NB4 (cell line): ENCODE data around the gene DNAI2.

Experiments used
- DNase-seq: peaks from one replicate; pipeline ENCODE4 v3.0.0; 2010; ENCODE audit warnings: low read depth
- H3K4me3 ChIP-seq: one replicate; pipeline ENCODE4 v1.5.1; 2011; ENCODE audit warnings: mild to moderate bottlenecking, low read depth, low read length, moderate library complexity
- MYC ChIP-seq: IDR thresholded peaks from 2 replicates; pipeline ENCODE4 v1.6.1; 2011; ENCODE audit warnings: low read depth, low read length
- POLR2A ChIP-seq: IDR thresholded peaks from 2 replicates; pipeline ENCODE4 v1.6.1; 2011; ENCODE audit warnings: mild to moderate bottlenecking; ENCODE audit not compliant: insufficient read length; ENCODE audit errors: extremely low read depth
- TF ChIP-seq, protein P1 (sequence below): IDR thresholded peaks from one replicate; pipeline ENCODE4 v1.5.1; 2012; ENCODE audit warnings: low read depth, low read length
- TF ChIP-seq, protein P2 (sequence below): IDR thresholded peaks from 2 replicates; pipeline ENCODE4 v1.6.1; 2011; ENCODE audit warnings: low read depth, low read length

DNAI2 gene

DNA sequence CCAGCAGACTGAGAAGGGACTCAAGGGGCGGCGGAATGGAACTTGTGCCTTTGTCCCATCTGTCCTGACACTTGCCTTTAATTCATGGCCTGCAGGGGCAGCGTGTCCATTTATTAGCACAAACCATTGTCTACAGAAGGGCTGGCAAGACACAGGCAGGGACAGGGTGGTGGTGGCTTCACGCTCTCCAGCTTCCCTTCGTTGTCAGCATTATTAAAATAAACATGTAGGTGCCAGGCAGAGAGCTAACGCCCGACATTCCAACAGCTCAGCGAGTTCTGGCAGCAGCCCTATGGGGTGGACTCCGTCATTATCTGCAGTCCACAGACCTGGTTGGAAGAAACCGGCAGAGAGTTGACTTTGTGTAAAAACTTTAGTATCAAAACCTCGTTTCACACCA is 16.3 kb downstream of the DNAI2 start:
- H3K4me3 ChIP-seq = no peak overlapping the region
- DNase-seq = no peak
- TF ChIP-seq POLR2A (no peak), MYC (no peak)
- TF ChIP-seq, protein P1, sequence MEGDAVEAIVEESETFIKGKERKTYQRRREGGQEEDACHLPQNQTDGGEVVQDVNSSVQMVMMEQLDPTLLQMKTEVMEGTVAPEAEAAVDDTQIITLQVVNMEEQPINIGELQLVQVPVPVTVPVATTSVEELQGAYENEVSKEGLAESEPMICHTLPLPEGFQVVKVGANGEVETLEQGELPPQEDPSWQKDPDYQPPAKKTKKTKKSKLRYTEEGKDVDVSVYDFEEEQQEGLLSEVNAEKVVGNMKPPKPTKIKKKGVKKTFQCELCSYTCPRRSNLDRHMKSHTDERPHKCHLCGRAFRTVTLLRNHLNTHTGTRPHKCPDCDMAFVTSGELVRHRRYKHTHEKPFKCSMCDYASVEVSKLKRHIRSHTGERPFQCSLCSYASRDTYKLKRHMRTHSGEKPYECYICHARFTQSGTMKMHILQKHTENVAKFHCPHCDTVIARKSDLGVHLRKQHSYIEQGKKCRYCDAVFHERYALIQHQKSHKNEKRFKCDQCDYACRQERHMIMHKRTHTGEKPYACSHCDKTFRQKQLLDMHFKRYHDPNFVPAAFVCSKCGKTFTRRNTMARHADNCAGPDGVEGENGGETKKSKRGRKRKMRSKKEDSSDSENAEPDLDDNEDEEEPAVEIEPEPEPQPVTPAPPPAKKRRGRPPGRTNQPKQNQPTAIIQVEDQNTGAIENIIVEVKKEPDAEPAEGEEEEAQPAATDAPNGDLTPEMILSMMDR = no peak
- TF ChIP-seq, protein P2, sequence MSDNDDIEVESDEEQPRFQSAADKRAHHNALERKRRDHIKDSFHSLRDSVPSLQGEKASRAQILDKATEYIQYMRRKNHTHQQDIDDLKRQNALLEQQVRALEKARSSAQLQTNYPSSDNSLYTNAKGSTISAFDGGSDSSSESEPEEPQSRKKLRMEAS = no peak

DNA sequence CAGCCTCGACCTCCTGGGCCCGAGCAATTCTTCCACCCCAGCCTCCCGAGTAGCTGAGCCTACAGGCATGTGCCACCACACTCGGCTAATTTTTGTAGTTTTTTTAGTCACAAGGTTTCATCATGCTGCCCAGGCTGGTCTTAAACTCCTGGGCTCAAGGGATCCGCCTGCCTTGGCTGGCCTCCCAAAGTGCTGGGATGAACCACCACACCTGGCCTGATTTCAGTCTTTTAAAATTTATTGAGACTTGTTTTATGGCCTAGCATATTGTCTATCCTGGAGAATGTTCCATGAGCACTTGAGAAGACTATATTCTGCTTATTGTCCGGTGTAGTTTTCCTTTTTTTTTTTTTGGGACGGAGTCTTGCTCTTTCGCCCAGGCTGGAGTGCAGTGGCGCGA is 18.5 kb downstream of the DNAI2 start:
- TF ChIP-seq MYC = no peak
- TF ChIP-seq, protein P1 = no peak
- TF ChIP-seq, protein P2 = no peak
- TF ChIP-seq POLR2A = no peak
- DNase-seq = no peak
- H3K4me3 ChIP-seq = no peak overlapping the region

DNA sequence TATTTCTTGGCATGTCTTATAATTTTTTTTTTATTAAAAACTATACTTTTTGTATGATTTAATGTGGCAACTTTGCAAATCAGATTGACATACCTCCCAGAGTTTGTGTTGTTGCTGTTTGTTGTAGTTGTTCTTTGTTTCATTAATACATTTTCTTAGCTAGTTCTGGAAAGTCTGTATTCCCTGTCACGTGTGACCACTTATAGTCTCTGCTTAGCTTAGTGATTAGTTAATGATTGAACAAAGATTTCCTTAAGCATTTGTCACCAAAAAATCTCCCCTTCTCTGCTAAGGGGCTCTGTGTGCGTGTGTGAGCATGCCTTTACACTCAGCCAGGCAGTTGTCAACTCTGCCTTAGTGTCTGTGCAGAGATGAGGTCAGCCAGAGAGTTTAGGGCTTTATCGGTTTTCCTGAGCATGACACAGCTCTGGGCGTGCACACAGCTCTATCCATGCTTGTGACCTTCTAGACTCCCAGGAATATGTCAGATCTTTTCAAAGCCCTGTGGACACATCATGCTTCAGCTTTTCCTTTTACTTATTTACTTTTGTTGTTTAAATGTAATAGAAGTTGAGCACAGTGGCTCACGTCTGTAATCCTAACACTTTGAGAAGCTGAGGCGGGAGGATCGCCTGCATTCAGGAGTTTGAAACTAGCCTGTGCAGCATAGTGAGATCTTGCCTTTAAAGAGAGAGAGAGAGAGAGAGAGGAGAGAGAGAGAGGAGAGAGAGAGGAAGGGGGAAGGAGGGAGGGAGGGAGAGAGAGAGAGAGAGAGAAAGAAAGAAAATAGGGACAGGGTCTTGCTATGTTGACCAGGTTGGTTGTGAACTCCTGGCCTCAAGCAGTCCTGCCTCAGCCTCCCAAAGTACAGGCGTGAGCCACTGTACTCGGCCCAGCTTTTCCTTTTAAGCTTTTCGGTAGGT is 21.9 kb downstream of the DNAI2 start:
- no peak for DNase-seq
- no peak overlapping the region for H3K4me3 ChIP-seq
- no peak for TF ChIP-seq MYC
- TF ChIP-seq, protein P1 = no peak
- TF ChIP-seq, protein P2 = no peak
- TF ChIP-seq POLR2A = no peak

DNA sequence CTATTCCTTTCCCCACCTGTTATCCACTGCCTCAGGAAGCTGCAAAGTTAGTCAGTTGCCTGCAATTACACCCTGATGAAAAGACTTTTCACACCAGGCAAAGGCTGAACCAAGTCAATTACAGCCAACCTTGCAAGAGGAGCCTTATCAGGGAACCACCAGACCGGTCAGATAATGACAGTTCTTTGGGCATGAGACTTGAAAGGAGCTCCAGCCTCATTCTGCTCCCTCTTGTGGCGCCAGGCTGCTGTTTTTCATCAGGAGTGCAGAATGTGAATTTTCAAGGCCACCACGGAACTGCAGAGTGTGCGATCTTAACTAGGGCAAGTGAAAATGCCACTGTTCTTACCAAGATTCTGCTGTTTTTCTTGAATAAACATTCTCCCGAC is 22.5 kb downstream of the DNAI2 start:
- H3K4me3 ChIP-seq = no peak overlapping the region
- DNase-seq = peak; percentile 74
- TF ChIP-seq, protein P1 = peak; percentile 61
- TF ChIP-seq POLR2A (no peak), MYC (no peak)
- TF ChIP-seq, protein P2 = peak; percentile 57; the same call in 1 of the 2 replicates

DNA sequence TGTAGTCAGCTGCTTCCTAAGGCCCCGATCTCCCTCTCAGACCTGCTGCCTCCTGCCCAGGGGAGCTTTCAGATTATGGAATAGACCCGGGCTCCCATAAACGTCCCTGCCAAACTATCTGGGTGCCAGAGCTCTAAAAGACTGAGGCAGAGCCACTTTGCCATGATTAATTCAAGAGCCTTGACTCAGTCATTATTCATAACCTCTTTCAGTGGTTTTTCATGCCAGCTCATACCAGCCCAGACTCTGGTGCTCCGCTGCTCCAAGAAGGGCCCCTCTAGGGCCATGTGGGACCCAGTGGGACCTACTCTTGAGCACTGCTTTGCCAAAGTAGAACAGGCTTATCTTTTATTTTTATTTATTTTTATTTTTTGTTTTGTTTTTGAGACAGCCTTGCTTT is 23.9 kb downstream of the DNAI2 start:
- TF ChIP-seq MYC (no peak), POLR2A (no peak)
- TF ChIP-seq, protein P1 = no peak
- TF ChIP-seq, protein P2 = no peak
- DNase-seq = no peak
- no peak overlapping the region for H3K4me3 ChIP-seq
